ENCODE results near the gene RSPO1. TPM values are rescaled to one million over a fixed set of nuclear protein-coding genes. Genes with fewer than 3 reads are reported as not detected.

RSPO1 gene
- polyA plus RNA-seq, 1 donor (not counting 4 experiments of a cell fraction or from before 2014, with no cell fraction given): not detected

DNA sequence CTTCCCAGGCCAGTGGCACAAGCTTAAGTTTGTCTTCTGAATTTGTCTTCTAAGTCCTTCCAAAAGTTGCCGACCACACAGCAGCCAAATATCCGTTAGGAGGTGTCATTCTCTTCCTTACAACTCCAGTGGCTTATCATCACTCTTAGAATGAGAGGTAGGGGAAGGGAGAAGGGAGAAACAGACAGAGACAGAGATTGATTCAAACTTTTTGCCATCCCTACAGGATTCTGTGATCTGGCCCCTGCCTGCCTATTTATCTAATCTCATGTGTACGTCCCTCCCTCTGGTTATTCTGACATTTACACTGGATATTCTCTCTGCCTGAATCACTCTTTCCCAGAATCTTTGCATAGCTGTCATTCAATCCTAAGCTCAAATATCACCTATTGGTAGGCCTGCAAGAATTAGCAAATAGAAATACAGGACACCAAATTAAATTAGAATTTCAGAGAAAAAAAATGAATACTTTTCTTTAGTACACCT is 38.5 kb downstream of the RSPO1 start:
- H3K79me2 ChIP-seq (ENCODE audit: control insufficient read depth, insufficient read depth, low read length): peaks cover 42% of the 10 kb centered on the region
- H3K27me3 ChIP-seq (ENCODE audit: control insufficient read depth, extremely low read depth, insufficient read depth, low read length): no peaks in the 10 kb centered on the region
- peak overlapping the region; percentile 93 for H2AFZ ChIP-seq (ENCODE audit: control insufficient read depth, low read length)
- H3K9me3 ChIP-seq (ENCODE audit: control insufficient read depth, low read depth, low read length): no peaks in the 10 kb centered on the region
- H3K9me1 ChIP-seq (ENCODE audit: control insufficient read depth, extremely low read depth, insufficient read depth, low read length): no peaks in the 10 kb centered on the region
- dilution Hi-C loops (cut with MboI; ENCODE audit: extremely low pct_ligation_motif_present, low sequenced_read_pairs): loop anchor here (25.0 kb wide), 1 partner anchor 91 kb away; the partner anchor contains the start of gene CDCA8
- peaks cover 3 to 16% of the 10 kb centered on the region in 2 experiments for H3K36me3 ChIP-seq (ENCODE audit: control insufficient read depth in 2 of 2, extremely low read depth in 1 of 2, insufficient read depth in 2 of 2, low read length in 2 of 2)
- DNase-seq (ENCODE audit: low read depth, low spot score): no peak
- peak overlapping the region; percentile 99 for H3K4me2 ChIP-seq (ENCODE audit: control insufficient read depth, extremely low read depth, insufficient read depth, low read depth, low read length)
- H4K20me1 ChIP-seq (ENCODE audit: control insufficient read depth, extremely low read depth, insufficient read depth, low read length): peaks cover 3% of the 10 kb centered on the region
- FAIRE-seq: no peak
- peaks cover 16% of the 10 kb centered on the region for H3K4me1 ChIP-seq (ENCODE audit: control insufficient read depth, extremely low read depth, insufficient read depth, low read length)
- peak overlapping the region; percentile 84 to 99 (median 97) for H3K4me3 ChIP-seq (ENCODE audit: control insufficient read depth in 2 of 3, extremely low read depth in 1 of 3, insufficient read depth in 2 of 3, low read depth in 1 of 3, low read length in 3 of 3)
- TF ChIP-seq EZH2 (IDR thresholded peaks at IDR 0.05; ENCODE audit: low read length): no peak
- TF ChIP-seq, protein P1, sequence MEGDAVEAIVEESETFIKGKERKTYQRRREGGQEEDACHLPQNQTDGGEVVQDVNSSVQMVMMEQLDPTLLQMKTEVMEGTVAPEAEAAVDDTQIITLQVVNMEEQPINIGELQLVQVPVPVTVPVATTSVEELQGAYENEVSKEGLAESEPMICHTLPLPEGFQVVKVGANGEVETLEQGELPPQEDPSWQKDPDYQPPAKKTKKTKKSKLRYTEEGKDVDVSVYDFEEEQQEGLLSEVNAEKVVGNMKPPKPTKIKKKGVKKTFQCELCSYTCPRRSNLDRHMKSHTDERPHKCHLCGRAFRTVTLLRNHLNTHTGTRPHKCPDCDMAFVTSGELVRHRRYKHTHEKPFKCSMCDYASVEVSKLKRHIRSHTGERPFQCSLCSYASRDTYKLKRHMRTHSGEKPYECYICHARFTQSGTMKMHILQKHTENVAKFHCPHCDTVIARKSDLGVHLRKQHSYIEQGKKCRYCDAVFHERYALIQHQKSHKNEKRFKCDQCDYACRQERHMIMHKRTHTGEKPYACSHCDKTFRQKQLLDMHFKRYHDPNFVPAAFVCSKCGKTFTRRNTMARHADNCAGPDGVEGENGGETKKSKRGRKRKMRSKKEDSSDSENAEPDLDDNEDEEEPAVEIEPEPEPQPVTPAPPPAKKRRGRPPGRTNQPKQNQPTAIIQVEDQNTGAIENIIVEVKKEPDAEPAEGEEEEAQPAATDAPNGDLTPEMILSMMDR (optimal IDR thresholded peaks at IDR 0.05 in 1 of 3, IDR thresholded peaks at IDR 0.05 in 1 of 3, conservative IDR thresholded peaks at IDR 0.05 in 1 of 3; ENCODE audit: extremely low read depth in 1 of 3, insufficient read depth in 2 of 3, low read length in 3 of 3): no peak
- H3K27ac ChIP-seq (ENCODE audit: control insufficient read depth, insufficient read depth, low read length): peak overlapping the region; percentile 95
- H3K9ac ChIP-seq (ENCODE audit: control insufficient read depth, extremely low read depth, insufficient read depth, low read length): peak overlapping the region; percentile 97

DNA sequence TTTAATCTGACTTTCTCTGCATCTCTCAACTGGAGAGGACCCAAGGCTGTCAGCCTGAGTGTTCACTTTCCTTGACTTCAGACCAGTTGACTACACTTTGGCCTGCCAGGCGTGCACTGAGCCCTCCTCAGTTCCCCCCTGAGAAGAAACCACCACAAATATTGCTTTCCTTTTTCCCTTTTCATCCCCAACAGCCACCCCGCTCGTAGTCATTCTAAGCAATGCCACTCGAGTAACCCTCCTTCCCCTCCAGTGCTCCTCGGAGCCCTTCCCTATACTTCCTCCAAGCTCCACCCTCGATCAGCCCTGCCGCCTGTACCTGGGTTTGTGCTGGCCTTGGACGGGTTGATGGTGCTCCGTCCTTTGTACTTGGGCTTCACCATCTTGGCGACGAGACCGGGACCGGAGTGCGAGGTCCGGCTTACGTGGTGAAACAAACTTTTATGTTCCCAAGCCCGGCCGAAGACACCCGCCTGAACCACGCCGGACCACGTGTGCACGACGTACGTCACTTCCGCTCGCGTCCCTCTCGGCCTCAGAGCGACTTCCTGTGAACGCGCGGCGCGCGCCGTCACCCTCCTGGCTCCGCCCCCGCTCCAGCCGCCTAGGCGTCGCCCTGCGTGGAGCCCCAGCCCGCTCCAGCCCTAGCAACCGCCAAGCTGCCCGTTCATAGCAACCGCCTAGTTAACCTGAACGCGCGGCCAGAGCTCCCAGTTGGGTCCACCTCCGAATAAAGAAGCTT is 39.1 kb downstream of the RSPO1 start, which contains the start of gene GNL2:
Gene GNL2 (minus strand): TSS at position 498 of the 742 bp plus-strand sequence. CDS start 115 bp downstream, at position 383.
- Histone ChIP-seq H3K9me1 (ENCODE audit: control insufficient read depth, extremely low read depth, insufficient read depth, low read length) (no peaks in the 10 kb centered on the region), H2AFZ (ENCODE audit: control insufficient read depth, low read length) (peak within 1 kb of the TSS; percentile 100), H3K4me2 (ENCODE audit: control insufficient read depth, extremely low read depth, insufficient read depth, low read depth, low read length) (peak within 1 kb of the TSS; percentile 99), H3K27me3 (ENCODE audit: control insufficient read depth, extremely low read depth, insufficient read depth, low read length) (no peaks in the 10 kb centered on the region), H3K4me3 (ENCODE audit: control insufficient read depth in 2 of 3, extremely low read depth in 1 of 3, insufficient read depth in 2 of 3, low read depth in 1 of 3, low read length in 3 of 3) (peak within 1 kb of the TSS; percentile 84 to 99 (median 97)), H3K4me1 (ENCODE audit: control insufficient read depth, extremely low read depth, insufficient read depth, low read length) (peaks cover 16% of the 10 kb centered on the region), H4K20me1 (ENCODE audit: control insufficient read depth, extremely low read depth, insufficient read depth, low read length) (peaks cover 3% of the 10 kb centered on the region), H3K36me3 (ENCODE audit: control insufficient read depth in 2 of 2, extremely low read depth in 1 of 2, insufficient read depth in 2 of 2, low read length in 2 of 2) (peaks cover 5 to 21% of the 10 kb centered on the region in 2 experiments), H3K9me3 (ENCODE audit: control insufficient read depth, low read depth, low read length) (no peaks in the 10 kb centered on the region), H3K79me2 (ENCODE audit: control insufficient read depth, insufficient read depth, low read length) (peaks cover 47% of the 10 kb centered on the region), H3K9ac (ENCODE audit: control insufficient read depth, extremely low read depth, insufficient read depth, low read length) (peak within 1 kb of the TSS; percentile 97), H3K27ac (ENCODE audit: control insufficient read depth, insufficient read depth, low read length) (peak within 1 kb of the TSS; percentile 95)
- DNase-seq (ENCODE audit: low read depth, low spot score) (peak; percentile 69), FAIRE-seq (peak; percentile 32)
- TF ChIP-seq, protein P1 (optimal IDR thresholded peaks at IDR 0.05 in 1 of 3, IDR thresholded peaks at IDR 0.05 in 1 of 3, conservative IDR thresholded peaks at IDR 0.05 in 1 of 3; ENCODE audit: extremely low read depth in 1 of 3, insufficient read depth in 2 of 3, low read length in 3 of 3): no peak
- TF ChIP-seq EZH2 (IDR thresholded peaks at IDR 0.05; ENCODE audit: low read length): no peak
- dilution Hi-C loops (cut with MboI; ENCODE audit: extremely low pct_ligation_motif_present, low sequenced_read_pairs): loop anchor here (25.0 kb wide), 1 partner anchor 92 kb away; the partner anchor contains the start of gene CDCA8

Measured in keratinocyte (primary cell).